ENCODE measurements around the gene CELSR1. TPM values are rescaled to one million over a fixed set of nuclear protein-coding genes. Genes with fewer than 3 reads are reported as not detected.

Gene CELSR1
- total RNA-seq, 1 donor from 2014 or later, result 7.7 TPM

- Mint-ChIP-seq H3K4me3 (ENCODE audit: unreplicated experiment) (no peak overlapping the region), H3K9me3 (ENCODE audit: unreplicated experiment) (no peaks in the 10 kb centered on the region), H3K27me3 (ENCODE audit: unreplicated experiment) (peaks cover 16% of the 10 kb centered on the region), H3K27ac (ENCODE audit: unreplicated experiment) (no peak overlapping the region), H3K4me1 (ENCODE audit: unreplicated experiment) (peaks cover 21% of the 10 kb centered on the region), H3K36me3 (ENCODE audit: low read depth, unreplicated experiment) (peaks cover 4% of the 10 kb centered on the region)
- no peak for DNase-seq (ENCODE audit: low spot score)
- no peak for TF ChIP-seq CTCF (IDR thresholded peaks at IDR 0.05; ENCODE audit: unreplicated experiment)
These were observed 34.3 kb upstream of the CELSR1 start for GRCh38 chr22:46571642-46572250.

GRCh38 chr22:46569848-46570695 lies 32.7 kb upstream of the CELSR1 start:
- no peaks in the 10 kb centered on the region for H3K9me3 Mint-ChIP-seq (ENCODE audit: unreplicated experiment)
- H3K36me3 Mint-ChIP-seq (ENCODE audit: low read depth, unreplicated experiment), result peaks cover 4% of the 10 kb centered on the region
- H3K27me3 Mint-ChIP-seq (ENCODE audit: unreplicated experiment), result peaks cover 14% of the 10 kb centered on the region
- TF ChIP-seq CTCF (IDR thresholded peaks at IDR 0.05; ENCODE audit: unreplicated experiment), result no peak
- H3K27ac Mint-ChIP-seq (ENCODE audit: unreplicated experiment), result no peak overlapping the region
- H3K4me1 Mint-ChIP-seq (ENCODE audit: unreplicated experiment), result peaks cover 8% of the 10 kb centered on the region
- no peak for DNase-seq (ENCODE audit: low spot score)
- no peak overlapping the region for H3K4me3 Mint-ChIP-seq (ENCODE audit: unreplicated experiment)

GRCh38 chr22:46569055-46569847 lies 31.8 kb upstream of the CELSR1 start:
- Mint-ChIP-seq H3K27me3 (ENCODE audit: unreplicated experiment) (peaks cover 11% of the 10 kb centered on the region), H3K9me3 (ENCODE audit: unreplicated experiment) (no peaks in the 10 kb centered on the region), H3K27ac (ENCODE audit: unreplicated experiment) (no peak overlapping the region), H3K4me3 (ENCODE audit: unreplicated experiment) (no peak overlapping the region), H3K36me3 (ENCODE audit: low read depth, unreplicated experiment) (peaks cover 3% of the 10 kb centered on the region), H3K4me1 (ENCODE audit: unreplicated experiment) (peaks cover 1% of the 10 kb centered on the region)
- no peak for DNase-seq (ENCODE audit: low spot score)
- TF ChIP-seq CTCF (IDR thresholded peaks at IDR 0.05; ENCODE audit: unreplicated experiment), result no peak

- DNase-seq (ENCODE audit: low spot score), result no peak
- no peak for TF ChIP-seq CTCF (IDR thresholded peaks at IDR 0.05; ENCODE audit: unreplicated experiment)
- H3K27ac Mint-ChIP-seq (ENCODE audit: unreplicated experiment), result no peak overlapping the region
- H3K4me1 Mint-ChIP-seq (ENCODE audit: unreplicated experiment), result no peaks in the 10 kb centered on the region
- H3K27me3 Mint-ChIP-seq (ENCODE audit: unreplicated experiment), result peaks cover 10% of the 10 kb centered on the region
- H3K9me3 Mint-ChIP-seq (ENCODE audit: unreplicated experiment), result no peaks in the 10 kb centered on the region
- no peak overlapping the region for H3K4me3 Mint-ChIP-seq (ENCODE audit: unreplicated experiment)
- H3K36me3 Mint-ChIP-seq (ENCODE audit: low read depth, unreplicated experiment), result no peaks in the 10 kb centered on the region
These were observed 30.8 kb upstream of the CELSR1 start for GRCh38 chr22:46568102-46568809.

Data from endothelial cell (in vitro differentiated cells).